Measurements from ENCODE around the gene CADM2. TPM values are rescaled to one million over a fixed set of nuclear protein-coding genes. Genes with fewer than 3 reads are reported as not detected.

CADM2 gene
- total and polyA plus RNA-seq, 12 donors: 0.10 to 12.6 (median 2.2) TPM

GRCh38 chr3:85170646-85171045 is 211.9 kb downstream of the CADM2 start:
- Histone ChIP-seq H3K4me1 (replicated peaks in 1 of 2) (no peaks in the 10 kb centered on the region), H3K4me3 (no peak overlapping the region), H3K27ac (no peak overlapping the region), H3K9me3 (replicated peaks in 1 of 3) (no peaks in the 10 kb centered on the region), H3K36me3 (replicated peaks in 1 of 2) (no peaks in the 10 kb centered on the region), H3K27me3 (no peaks in the 10 kb centered on the region)
- no peak for DNase-seq
- no peak for TF ChIP-seq POLR2A (IDR thresholded peaks at IDR 0.05)
- no peak for TF ChIP-seq CTCF (IDR thresholded peaks at IDR 0.05)
- 62 to 75% (median 65%) methylated on average over 1 of the region's 1 CpG for whole genome bisulfite sequencing, 4 donors
- intact Hi-C loops (cut with DNase I): no loop called here

GRCh38 chr3:85171976-85172375 is 213.2 kb downstream of the CADM2 start:
- no peaks in the 10 kb centered on the region for H3K4me1 ChIP-seq (replicated peaks in 1 of 2)
- no peak overlapping the region for H3K4me3 ChIP-seq
- no peaks in the 10 kb centered on the region for H3K27me3 ChIP-seq
- TF ChIP-seq POLR2A (IDR thresholded peaks at IDR 0.05) (no peak), CTCF (IDR thresholded peaks at IDR 0.05) (no peak)
- 79 to 93% (median 85%) methylated on average over 1 of the region's 1 CpG for WGBS, 4 donors
- H3K9me3 ChIP-seq (replicated peaks in 1 of 3): no peaks in the 10 kb centered on the region
- no peaks in the 10 kb centered on the region for H3K36me3 ChIP-seq (replicated peaks in 1 of 2)
- DNase-seq: no peak
- H3K27ac ChIP-seq: no peak overlapping the region
- intact Hi-C loops (cut with DNase I): no loop called here

- intact Hi-C loops (cut with DNase I): no loop called here
- no peak for TF ChIP-seq POLR2A (IDR thresholded peaks at IDR 0.05)
- TF ChIP-seq CTCF (IDR thresholded peaks at IDR 0.05): no peak
- H3K27me3 ChIP-seq: no peaks in the 10 kb centered on the region
- WGBS, 4 donors: 44 to 60% (median 48%) methylated on average over 1 of the region's 1 CpG
- no peak overlapping the region for H3K4me3 ChIP-seq
- DNase-seq: no peak
- H3K36me3 ChIP-seq (replicated peaks in 1 of 2): no peaks in the 10 kb centered on the region
- peaks cover 0 to 5% (median 0%) of the 10 kb centered on the region in 3 donors for H3K9me3 ChIP-seq (replicated peaks in 1 of 3)
- H3K27ac ChIP-seq: no peak overlapping the region
- H3K4me1 ChIP-seq (replicated peaks in 1 of 2): no peaks in the 10 kb centered on the region
These were observed 218.0 kb downstream of the CADM2 start for GRCh38 chr3:85176799-85177198.

- Histone ChIP-seq H3K9me3 (replicated peaks in 1 of 3) (peaks cover 0 to 5% (median 0%) of the 10 kb centered on the region in 3 donors), H3K4me1 (replicated peaks in 1 of 2) (no peaks in the 10 kb centered on the region), H3K27me3 (no peaks in the 10 kb centered on the region), H3K27ac (no peak overlapping the region), H3K36me3 (replicated peaks in 1 of 2) (no peaks in the 10 kb centered on the region), H3K4me3 (no peak overlapping the region)
- intact Hi-C loops (cut with DNase I): no loop called here
- WGBS, 4 donors: 64 to 72% (median 68%) methylated on average over 3 of the region's 3 CpGs
- no peak for DNase-seq
- TF ChIP-seq POLR2A (IDR thresholded peaks at IDR 0.05): no peak
- no peak for TF ChIP-seq CTCF (IDR thresholded peaks at IDR 0.05)
These were observed 224.4 kb downstream of the CADM2 start for GRCh38 chr3:85182975-85183752.

Data from adrenal gland (tissue), 12 donors.